DMS53 (cell line): ENCODE data around the gene DNAH10.

Experiments
- DNase-seq: peaks from one replicate; lab custom pipeline; 2025; lab: John Stamatoyannopoulos, UW

The DNAH10 gene

GRCh38 chr12:123971770-123972456, 209.8 kb downstream of the DNAH10 start:
- DNase-seq: peak; percentile 74

- DNase-seq: peak; percentile 99
Measured at GRCh38 chr12:123972457-123973401, 210.6 kb downstream of the DNAH10 start, which contains the start of the genes CCDC92 and ZNF664. TSS of gene CCDC92 (minus strand) at chr12:123972831. CDS start at chr12:123944305, 28,526 bp downstream. TSS of gene ZNF664 (plus strand) at chr12:123973215. CDS start at chr12:124012145, 38,930 bp downstream.

- DNase-seq: peak; percentile 69
Measured at GRCh38 chr12:123973552-123974341, 211.6 kb downstream of the DNAH10 start.

- DNase-seq: no peak
Measured at GRCh38 chr12:123976227-123976826, 214.2 kb downstream of the DNAH10 start.

- no peak for DNase-seq
Measured at GRCh38 chr12:123979566-123979965, 217.5 kb downstream of the DNAH10 start.

- DNase-seq: no peak
Measured at GRCh38 chr12:123982269-123982668, 220.2 kb downstream of the DNAH10 start.

- peak; percentile 80 for DNase-seq
Measured at GRCh38 chr12:123983822-123984485, 221.9 kb downstream of the DNAH10 start.

- no peak for DNase-seq
Measured at GRCh38 chr12:123984903-123985302, 222.8 kb downstream of the DNAH10 start.
